GM21360 (cell line): Measurements from ENCODE around the gene DSC1.

Source experiments
- ATAC-seq: cut with Tn5 transposase; IDR thresholded peaks from one replicate; pipeline ENCODE4 v1.9.1; 2021; ENCODE audit warnings: mild to moderate bottlenecking, moderate library complexity; ENCODE audit not compliant: unreplicated experiment

DSC1 gene, protein sequence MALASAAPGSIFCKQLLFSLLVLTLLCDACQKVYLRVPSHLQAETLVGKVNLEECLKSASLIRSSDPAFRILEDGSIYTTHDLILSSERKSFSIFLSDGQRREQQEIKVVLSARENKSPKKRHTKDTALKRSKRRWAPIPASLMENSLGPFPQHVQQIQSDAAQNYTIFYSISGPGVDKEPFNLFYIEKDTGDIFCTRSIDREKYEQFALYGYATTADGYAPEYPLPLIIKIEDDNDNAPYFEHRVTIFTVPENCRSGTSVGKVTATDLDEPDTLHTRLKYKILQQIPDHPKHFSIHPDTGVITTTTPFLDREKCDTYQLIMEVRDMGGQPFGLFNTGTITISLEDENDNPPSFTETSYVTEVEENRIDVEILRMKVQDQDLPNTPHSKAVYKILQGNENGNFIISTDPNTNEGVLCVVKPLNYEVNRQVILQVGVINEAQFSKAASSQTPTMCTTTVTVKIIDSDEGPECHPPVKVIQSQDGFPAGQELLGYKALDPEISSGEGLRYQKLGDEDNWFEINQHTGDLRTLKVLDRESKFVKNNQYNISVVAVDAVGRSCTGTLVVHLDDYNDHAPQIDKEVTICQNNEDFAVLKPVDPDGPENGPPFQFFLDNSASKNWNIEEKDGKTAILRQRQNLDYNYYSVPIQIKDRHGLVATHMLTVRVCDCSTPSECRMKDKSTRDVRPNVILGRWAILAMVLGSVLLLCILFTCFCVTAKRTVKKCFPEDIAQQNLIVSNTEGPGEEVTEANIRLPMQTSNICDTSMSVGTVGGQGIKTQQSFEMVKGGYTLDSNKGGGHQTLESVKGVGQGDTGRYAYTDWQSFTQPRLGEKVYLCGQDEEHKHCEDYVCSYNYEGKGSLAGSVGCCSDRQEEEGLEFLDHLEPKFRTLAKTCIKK

DNA sequence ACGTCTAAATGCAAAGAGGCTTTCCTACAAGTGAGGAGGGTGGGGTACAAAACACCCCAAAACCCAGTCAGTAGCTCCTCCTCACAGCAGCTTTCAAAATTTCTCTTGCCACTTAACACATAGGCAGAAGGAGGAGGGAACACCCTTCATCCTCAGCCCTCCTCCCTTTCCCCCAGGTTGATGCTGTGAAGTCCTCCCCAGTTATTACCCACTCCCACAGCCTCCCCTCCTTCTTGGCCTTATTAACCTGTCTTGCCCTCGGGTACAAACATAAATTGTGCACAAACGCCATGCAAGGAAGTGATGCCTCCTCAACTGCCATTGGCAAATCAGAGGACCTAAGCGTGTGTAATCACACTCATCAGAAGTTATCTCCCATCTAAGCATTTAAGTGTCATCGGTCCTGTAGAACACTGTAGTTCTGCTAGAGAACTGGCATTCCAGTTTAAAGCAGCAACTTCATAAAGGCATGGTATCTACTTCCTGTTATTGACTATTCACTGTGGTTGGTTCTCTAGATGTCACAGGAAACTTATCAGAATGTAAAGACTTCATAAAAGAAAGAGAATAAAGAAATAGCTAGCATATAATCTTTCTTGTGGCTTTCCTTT, at the start of gene DSC1:
TSS of gene DSC1 (minus strand) at position 32 of the 611 bp plus-strand sequence. CDS start 262 bp downstream, outside the sequence.
- ATAC-seq: no peak

- no peak for ATAC-seq
Measured at GRCh38 chr18:31211047-31211446, 48.4 kb upstream of the DSC1 start.

GRCh38 chr18:31209041-31209440, 46.4 kb upstream of the DSC1 start:
- no peak for ATAC-seq

DNA sequence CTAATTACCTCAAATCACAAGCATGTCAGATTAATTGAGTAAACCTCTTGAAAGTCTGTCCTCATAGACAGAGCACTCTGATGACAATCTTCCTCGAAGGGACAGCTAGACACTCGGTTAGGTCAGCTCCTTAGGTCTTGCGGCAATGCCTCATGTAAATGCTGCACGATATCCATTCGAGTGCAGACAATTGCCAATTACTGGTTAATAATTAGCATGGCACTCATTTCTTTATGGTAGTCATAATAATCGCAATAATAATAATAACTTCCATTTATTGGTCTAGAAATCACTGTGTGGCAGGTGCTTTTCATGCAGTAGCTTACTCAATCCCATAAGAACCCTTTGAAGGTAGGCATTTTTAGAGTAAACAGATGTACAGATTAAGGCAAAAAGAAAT, 44.7 kb upstream of the DSC1 start:
- ATAC-seq: no peak

- peak; percentile 99 for ATAC-seq
Measured at GRCh38 chr18:31206787-31207381, 44.2 kb upstream of the DSC1 start.

- ATAC-seq: no peak
Measured at GRCh38 chr18:31206071-31206470, 43.4 kb upstream of the DSC1 start.

DNA sequence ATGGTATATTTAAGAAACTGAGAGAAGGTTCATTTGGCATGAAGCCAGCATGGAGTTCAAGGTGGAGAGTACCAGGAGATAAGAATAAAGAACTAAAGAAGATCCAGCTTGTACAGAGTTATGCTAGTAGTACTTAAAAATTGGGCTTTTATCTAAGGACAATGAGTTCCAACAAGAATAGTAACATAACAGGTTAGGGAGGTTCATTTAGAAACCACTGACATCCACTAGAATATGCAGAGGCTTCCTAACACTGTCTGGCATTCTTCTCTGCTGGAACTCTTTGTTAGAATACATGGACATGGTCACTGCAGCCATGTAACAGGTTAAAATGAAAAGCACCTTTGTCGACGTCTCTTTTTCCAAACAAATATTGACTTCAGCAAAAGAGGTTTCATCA, 42.6 kb upstream of the DSC1 start:
- no peak for ATAC-seq

DNA sequence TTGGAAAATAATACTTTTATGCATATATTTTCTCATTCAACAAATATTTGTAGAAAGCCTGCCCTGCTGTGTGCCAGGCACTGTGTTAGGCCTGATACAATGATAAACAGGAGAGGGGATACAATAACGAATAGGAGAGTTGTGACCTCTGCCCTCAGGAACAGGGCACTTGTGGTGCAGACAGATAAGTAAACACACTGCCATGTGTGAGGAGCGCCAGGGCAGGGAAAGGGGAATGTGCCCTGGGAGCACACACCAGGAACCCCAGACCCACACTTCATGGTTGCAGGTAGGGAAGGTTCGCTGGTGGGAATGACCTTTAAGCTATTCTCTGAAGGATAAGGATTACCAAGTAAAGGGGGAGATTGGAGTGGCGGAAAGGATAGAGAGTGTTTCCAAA, 42.2 kb upstream of the DSC1 start:
- no peak for ATAC-seq

DNA sequence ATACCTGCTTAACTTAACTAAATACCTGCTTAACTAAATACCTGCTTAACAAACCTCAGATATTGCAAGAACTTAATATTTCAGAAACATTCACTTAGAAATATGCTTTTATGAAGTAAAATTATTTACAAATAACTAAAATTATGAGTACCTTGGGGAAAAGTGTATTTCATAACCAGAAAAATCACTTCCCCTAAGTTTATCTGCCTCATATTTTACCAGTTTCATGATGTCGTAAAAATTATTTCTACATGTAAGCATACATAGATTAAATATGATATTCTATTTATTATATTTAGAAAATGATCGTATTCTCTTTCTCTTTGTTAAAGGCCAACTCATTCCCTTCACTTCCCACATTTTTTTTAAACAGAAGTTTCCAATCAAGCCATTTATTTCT, 41.5 kb upstream of the DSC1 start:
- no peak for ATAC-seq

GRCh38 chr18:31203794-31204148, 41.1 kb upstream of the DSC1 start:
- no peak for ATAC-seq

GRCh38 chr18:31203096-31203793, 40.6 kb upstream of the DSC1 start:
- no peak for ATAC-seq

DNA sequence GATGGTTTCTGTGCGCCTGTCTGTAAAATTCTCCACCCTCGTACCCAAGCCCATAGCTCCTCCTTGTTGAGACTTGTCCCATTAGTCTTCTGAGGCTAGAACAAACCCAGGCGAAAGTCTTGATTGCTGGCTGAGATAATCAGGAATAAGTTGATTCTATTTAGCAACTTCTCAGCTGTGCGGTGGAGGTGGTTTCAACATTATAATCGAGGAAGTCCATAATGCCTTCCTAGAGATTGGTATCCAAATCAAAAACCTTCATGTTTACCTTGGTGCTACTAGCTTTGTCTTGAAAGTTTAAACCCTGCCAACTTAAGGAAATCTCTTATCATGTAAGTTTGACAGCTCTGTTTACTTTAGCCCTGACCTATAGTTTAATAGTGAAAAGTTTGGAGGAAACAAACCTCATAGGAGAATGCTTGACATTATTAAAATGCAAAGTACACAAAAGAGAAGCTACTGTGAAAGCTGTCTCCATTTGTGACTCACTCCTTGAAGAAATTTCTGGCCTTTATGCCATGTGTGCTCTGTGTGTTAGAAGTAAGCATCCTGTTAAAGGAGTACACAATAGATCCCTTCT, 36.6 kb upstream of the DSC1 start:
- no peak for ATAC-seq

- no peak for ATAC-seq
Measured at GRCh38 chr18:31197676-31198075, 35.0 kb upstream of the DSC1 start.

GRCh38 chr18:31195063-31195462, 32.4 kb upstream of the DSC1 start:
- no peak for ATAC-seq

DNA sequence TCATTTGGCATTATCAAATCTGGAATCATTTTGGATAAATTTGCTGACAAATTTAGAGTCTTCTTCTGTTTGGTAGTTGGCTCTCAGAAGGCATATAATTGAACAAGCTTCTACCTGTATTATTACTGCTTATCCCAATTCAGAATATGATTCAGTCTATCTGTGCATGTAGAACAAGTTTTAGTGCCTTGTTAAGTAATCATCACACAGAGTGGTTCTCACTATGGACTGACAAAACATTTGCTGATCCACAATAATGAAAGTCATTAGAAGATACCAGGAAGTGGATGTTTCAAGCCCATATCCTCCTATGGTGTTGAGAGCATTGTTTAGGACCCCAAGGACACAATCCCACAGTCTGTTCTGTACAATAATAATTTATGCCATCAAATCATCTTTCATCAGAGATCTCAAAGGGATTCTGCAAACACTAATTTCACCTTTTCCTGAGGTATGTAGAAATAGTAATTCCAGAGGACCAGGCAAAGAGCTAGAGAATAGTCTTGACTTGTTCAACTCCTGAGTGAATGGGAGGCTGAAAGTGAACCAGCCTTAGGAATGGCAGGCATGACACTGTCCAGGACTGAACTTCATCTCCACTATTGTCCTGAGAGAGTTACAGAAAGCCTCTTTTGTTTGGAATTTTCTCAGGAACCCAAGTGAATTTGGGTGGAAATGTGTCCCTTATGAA, 29.6 kb upstream of the DSC1 start:
- no peak for ATAC-seq

GRCh38 chr18:31190919-31191318, 28.3 kb upstream of the DSC1 start:
- no peak for ATAC-seq

- ATAC-seq: no peak
Measured at GRCh38 chr18:31189757-31190156, 27.1 kb upstream of the DSC1 start.

DNA sequence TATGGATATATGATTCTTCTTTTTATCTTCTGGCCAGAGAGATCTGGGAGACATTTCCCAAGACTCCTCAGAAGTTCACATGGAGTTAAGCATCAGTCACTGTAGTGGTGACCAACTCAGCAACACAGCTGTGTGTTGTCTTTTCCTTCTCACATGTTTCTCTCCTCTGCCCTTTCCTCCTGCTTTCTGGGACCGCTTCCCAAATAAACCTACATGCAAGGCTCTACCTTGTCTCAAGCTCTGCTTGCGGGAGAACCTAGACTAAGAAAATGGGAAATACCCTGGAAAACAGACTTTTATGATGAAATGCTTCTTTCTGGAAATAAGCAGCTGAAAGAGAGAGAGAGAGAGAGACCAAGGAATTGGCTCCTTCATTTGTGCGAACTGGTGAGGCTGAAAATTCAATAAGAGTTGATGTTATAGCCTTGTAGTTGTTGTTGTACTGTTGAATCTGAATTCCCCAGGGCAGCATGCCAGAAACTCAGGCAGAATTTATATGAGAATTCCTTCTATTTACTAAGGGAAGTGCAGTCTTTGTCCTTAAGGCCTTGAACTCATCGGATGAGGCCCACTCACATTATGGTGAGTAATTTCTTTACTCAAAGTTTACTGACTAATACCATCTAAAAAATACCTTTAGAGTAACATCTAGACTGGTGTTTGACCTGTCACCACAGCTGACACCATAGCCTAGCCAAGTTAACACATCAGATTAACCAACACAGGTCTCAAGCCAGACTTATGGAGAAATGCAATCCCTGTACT, 22.7 kb upstream of the DSC1 start:
- ATAC-seq: no peak

GRCh38 chr18:31183302-31183701, 20.6 kb upstream of the DSC1 start:
- ATAC-seq: no peak
